NCI-H2196 (cell line): ENCODE results near the gene EPHA6.
"Not testable (repeated sequence)": the region's sequence is repeated elsewhere in the genome, so short reads cannot be mapped to it uniquely, and the experiment has no call there.

Experiments used
- DNase-seq: peaks from one replicate; lab custom pipeline; 2025; ENCODE audit not compliant: unreplicated experiment; lab: John Stamatoyannopoulos, UW

Gene EPHA6

DNA sequence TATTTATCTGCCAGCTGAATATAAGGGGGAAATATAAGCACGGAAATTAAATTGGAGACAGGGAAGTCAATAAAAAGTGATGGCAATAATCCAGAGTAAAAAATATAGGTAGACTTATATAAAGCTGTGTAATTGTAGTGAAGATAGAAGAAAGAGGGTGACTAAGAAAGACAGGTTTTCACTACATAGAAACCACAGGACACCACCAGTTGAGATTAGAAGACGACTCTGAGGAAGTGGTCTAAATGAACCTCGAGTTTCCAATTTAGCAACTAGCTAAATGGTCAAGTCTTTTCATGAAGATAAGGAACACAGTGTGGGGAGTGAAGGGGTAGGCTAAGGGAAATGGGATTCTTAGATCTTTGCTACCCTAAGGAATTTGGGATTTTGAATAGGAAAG is 761.3 kb downstream of the EPHA6 start:
- no peak for DNase-seq

DNA sequence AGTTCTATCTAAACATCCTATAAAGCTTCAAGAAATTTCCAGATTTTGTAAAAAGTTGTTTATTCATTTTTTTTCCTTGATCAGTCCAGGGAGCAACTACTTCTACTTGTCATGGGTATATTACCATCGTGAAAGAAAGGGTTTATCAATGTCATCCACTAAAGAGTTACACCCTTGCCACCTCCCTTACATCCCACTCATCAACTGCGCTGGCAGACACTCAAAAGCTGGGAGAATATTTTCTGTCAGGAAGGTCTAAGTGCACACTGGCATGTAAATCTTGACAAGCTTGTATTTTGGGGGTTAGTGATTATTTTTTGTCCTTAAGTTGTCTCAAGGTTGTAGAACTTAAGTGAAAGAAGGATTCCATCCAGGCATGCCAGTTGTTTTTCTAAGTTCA is 761.8 kb downstream of the EPHA6 start:
- DNase-seq = no peak

DNA sequence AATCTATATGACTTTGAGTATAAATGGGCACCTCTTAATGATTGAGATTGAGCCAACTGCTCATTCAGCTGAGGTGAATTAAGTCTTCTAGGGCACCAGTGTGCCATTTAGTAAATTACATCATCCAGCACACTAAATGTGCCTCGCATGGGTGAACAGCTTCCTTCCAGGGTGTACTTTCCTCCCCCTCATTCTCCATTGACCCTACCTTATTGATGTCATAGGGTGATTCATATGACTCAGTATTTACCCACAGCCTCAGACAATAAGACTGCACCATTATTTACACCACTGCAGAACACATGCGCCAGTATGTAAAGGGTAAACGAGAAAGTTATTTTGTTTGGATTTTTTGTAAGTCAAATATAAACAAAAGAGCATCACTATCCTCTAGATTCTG is 765.0 kb downstream of the EPHA6 start:
- no peak for DNase-seq

DNA sequence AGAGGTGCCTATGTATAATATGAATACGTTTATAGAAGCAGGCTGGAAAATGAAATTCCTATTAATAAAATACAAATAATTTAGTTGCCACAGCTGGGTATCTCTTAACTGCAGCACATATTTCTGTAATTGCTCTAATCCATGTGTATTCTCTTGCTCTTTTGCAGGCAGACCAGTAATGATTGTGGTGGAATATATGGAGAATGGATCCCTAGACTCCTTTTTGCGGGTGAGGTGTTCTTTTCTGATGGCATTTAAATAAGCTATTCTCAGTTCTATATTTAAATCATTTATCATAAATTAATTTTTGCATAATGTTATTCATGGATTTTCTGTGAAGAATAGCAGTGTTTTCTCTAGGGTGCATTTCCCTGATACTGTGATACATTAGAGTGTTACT is 796.2 kb downstream of the EPHA6 start:
- DNase-seq = no peak

DNA sequence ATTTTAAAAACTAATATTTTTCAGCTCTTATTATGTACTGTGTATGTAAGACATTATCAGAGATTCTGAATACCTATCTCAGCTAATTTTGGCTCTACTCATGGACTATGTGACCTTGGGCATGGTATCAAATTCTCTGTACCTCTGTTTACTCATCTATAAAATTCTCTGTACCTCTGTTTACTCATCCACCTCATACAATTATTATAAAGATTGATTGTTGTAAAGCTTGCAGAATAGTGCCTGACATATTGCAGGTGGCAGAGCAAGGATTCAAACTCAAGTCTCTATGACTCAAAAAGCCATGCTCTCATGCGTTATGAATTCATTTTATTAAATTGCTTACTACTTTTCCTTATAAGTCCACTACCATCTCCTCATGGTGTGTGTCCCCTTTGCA is 798.2 kb downstream of the EPHA6 start:
- no peak for DNase-seq

DNA sequence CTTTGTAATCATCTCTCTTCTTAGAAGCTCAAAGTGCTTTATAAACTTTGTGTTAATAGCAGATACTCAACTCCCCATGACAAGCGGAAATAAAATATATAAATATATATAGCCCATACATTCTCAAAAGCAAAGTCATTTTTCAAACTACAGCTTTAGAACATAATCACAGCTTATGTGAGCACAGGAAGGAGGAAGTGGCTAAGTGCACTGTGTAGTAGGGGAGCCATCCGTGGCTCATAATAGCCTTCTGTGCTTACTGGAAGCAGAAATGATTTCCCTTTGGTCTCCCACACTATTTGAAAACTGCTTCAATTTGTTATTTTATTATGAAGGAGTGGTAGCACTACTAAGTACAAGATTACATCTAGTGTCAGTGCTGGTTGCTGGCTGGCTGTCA is 798.7 kb downstream of the EPHA6 start:
- DNase-seq = no peak

DNA sequence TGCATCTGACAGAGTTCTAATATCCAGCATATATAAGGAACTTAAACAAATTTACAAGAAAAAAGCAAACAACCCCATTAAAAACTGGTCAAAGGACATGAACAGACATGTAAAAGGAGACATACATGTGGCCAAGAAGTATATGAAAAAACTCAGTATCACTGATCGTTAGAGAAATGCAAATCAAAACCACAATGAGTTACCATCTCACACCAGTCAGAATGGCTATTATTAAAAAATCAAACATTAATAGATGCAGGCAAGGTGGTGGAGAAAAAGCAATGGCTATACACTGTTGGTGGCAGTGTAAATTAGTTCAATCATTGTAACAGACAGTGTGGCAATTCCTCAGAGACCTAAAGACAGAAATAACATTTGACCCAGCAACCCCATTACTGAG is 806.1 kb downstream of the EPHA6 start:
- not testable (repeated sequence) for DNase-seq

DNA sequence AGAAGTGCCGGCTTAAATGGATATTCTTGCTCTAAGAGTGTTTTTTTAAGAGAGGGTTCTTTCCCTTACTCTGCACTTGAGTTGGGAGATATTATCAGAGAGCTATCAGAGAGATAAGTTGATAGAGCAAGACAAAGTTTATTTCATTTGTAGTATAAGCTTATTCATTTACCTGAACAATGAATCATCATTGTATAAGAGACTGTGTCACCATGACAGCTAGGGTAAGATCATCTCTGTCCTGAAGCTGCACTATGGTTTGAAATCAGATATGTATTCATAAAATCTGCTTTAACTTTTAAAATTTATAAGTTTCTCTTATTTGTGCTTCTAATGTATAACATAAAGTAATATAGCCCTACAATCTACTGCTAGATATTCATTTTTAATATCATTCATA is 822.1 kb downstream of the EPHA6 start:
- DNase-seq = no peak

DNA sequence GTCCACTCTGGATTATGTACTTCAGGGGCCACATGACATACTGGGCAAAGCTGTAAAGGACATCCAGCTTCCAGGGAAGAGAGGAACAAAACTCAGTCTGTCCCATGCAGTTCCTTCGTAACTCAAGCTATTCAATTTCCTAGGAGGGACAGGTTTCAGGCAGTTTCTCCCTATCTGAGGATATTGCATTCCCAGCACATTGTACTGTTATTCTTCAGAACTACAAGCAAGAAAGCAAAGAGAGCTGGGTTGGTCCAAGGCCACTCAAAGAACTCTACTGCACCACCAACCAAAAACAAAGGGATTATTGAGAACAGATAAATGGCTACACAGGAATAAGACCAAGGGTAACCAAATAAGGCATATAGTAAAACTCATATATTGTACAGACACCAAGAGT is 832.5 kb downstream of the EPHA6 start:
- no peak for DNase-seq

DNA sequence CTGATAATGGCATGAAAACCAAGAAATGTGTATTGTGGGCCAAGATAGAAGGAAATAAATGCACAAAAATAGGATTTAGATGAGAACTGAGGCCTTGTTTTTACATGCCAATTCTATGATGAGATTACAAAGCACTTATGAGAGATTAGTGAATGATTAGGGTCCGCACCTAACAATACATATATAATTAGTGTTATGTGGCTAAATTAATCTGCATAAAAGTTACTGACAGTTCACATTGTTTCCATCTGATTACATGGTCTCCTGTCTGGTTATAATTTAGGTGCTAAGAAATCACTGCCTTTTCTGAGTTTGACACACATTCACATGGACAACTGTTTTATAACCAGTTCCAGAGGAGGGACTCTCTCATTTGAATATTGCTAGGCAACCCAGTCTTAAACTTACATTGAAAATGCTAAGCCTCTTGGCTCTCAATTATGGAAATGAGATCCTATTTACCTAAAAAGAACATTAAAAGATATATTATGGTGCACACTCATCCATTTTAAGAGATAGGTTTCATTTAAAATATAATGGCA is 833.1 kb downstream of the EPHA6 start:
- DNase-seq = no peak

DNA sequence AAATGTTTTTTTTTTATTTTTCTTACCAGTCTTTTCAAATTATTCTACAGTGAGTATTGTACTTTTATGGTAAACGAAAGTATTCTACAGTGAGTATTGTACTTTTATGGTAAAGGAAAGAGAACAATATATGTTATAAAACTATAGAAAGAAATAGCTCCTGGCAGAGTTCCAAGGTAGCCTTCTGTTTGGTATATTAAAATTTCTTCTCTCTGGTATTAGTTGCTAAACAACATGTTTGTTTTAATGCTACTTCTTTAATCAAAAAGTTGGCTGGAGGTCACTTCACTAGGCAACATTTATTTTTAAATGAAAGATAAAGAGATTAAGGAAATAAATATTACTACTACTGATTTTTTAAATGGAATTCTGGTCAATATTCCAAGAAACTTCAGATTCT is 841.6 kb downstream of the EPHA6 start:
- no peak for DNase-seq

DNA sequence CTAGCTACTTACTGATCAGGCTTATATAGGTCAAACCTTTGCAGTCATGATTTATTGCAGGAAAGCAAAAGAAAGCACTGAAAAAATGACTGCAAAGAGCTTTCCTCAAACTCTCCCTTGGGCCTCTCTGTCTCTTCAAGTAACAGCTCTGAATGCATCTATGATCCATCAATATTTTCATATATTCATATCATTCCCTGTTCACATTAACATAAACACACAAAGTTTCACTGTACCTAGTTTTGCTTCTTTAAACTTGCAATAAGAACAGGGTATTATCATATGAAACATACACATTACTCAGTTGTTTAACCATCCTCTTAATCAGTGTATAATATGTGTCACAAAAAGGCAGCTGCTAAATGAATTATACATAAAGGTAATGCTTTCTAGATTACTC is 842.2 kb downstream of the EPHA6 start:
- no peak for DNase-seq

DNA sequence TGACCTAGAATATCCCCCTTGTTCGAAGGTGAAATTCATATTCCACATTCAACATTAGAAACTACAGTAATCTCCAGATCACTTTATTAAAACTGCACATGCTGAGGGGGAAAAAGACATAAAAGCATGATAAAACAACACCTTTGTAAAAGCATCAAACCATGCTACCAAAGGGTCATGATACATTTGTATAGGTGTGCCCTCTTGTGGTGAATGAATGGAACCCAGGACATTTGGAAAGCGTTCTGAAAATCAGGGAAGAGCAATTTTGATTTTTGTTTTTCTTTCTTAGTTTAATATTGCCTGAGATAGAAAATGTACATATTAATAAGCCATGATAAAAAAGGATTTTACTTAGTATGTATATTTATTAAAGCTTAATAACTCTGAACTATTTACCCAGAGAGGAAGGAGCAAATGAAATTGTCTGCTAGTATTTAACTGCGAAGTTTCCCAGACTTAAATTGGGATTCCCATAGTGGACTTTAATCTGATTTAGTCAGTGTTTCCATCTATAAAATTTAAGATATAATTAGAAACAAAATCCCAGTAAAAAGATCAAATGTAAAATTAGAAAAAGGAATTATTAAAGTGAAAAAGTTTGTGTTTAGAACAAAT is 844.4 kb downstream of the EPHA6 start:
- DNase-seq = peak; percentile 46

DNA sequence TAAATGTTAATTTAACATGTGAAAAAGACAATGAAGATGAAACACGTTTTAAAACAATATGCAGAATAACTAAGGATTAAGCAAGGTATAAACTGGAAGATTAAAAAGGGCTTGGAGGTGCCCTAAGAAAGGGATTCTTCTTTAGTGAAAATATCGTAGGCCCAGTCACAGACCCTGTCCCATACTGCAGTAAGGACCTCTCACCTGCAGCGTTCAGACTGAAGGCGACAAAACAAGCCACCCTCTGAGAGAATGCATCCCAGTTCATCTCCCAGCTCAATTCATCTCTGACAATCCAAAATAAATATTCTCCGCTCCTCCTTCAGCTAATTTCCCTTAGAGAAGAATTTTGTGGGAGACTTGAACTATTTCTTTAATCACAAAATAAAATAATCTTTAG is 847.9 kb downstream of the EPHA6 start:
- DNase-seq = no peak

DNA sequence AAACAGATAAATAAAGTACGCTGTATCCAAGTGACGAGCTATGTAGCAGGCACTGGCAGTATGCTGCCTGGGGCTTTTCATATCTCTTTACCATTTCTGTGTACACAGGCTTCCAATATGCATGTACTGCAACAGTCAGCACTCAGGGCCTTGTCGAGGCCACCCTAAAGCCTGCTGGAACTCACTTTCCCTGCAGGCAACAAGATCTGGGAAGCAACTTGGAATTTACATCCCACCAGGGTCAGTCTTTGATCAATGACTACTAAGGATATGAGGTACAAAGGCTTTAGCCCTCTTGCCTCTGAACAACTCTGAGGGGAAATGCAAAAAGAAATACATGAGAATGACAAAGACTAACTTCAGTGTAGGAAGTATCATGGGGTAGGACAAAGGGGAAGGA is 848.4 kb downstream of the EPHA6 start:
- no peak for DNase-seq

DNA sequence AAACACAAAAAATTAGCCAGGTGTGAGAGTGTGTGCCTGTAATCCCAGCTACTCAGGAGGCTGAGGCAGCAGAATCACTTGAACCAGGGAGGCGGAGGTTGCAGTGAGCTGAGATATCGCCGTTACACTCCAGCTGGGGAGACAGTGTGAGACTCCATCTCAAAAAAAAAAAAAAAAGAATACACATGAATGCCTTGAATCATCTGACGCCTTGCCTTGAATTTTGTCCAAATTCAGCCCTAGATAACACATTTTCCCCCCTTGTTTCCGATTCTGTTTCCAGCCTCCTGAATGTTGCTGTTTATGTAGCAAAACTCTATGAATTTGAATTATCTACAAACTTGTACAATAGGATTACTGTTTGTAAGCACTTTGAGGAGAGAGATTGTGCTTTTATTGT is 851.5 kb downstream of the EPHA6 start:
- DNase-seq = no peak

DNA sequence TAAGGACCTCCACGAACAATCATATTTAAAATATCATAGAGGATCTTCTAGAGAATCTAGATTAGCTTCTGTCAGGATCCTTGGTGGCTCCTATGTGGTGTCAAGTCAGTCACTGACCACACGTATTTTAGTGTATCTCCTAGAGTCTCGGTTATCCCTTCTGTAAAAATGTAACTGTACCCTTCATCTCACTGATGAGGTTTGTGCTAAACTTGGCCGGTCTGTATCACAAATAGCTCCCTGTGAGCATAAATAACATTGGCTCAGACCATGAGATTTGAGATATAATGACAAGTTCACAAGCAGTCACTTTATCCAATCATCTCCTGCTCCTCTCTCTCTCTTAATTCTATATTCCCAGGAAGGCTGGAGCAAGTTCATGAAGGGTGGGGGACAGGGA is 856.6 kb downstream of the EPHA6 start:
- no peak for DNase-seq

DNA sequence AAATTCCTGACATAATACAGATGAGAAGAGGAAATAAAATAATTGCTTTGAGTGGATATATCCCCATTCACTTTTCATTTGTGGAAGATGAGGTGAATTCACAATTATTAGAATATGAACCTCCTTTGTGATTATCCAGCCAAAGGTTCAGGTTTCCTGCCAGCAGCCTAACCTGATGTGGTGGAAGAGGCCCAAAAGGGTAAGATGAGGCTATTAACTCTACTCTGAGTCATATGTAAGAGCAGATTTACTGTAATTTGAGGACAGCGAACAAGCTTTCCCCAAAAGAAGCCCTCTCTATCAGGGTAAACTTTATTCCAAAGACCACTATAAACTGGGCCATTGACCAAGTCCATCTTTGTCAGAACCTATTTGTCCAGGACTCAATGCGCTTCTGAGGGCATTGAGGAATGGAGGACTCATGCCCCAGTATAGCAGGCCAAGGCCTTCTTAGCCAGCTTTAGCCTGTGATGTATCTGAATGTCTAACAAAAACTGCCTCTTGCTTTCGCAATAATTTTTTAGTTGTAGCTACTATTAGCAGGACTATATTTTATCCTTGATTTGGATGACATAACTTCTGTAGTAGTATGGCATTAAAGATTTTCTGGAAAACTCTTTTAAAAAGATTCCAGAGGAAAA is 859.1 kb downstream of the EPHA6 start:
- no peak for DNase-seq

DNA sequence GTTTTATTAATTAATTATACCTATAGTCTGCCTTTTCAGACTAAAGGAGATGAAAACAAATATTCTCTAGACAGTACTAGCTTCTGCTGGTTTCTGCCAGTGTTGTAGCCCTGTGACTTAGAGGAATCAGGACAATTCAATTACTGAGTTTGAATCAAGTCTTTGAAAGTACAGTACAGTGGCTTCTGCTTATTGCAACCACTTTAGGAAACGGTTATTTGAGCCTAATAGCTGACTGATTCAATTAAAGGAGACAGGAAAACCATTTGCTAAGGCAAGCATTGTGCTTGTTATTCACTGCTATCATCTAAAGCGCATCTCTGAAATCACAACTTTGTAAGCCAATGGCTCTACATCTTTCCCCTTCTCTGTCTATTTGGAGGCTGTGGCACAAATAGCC is 860.1 kb downstream of the EPHA6 start:
- no peak for DNase-seq

DNA sequence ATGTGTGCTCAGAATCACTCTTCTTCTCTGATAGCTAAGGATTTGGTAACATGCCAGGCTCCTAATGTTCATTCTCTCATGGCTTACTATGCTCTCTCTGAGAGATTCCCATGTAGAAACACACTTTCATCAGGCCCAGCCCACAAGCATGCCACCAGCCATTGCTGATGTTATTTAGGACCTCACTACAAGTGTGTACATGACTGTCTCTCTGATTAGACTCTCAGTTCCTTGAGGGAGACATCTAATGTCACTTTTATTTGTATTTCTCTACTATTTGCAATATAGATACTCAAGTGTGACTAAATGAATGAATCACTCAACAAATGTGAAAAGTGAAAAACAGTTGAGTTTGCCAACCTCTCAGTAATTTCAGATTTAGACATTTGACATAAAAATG is 865.8 kb downstream of the EPHA6 start:
- no peak for DNase-seq

DNA sequence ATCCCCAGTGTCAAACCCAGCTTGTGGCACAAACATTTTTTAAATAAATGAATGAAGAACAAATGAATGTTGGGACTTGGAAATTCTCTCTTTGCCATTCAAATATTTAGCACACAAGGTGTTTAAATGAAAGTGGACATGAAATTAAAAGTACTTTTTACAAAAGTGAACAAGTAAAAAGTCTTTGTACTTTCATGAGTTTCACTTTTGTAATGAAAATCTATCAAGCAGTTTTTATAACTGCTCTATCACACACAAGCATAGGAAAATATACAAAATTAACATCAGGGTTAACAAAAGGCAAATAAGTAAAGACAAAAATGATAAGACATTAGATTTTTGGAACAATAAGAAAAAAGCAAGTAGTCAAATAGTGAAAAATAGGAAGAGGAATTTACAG is 866.3 kb downstream of the EPHA6 start:
- DNase-seq = no peak

DNA sequence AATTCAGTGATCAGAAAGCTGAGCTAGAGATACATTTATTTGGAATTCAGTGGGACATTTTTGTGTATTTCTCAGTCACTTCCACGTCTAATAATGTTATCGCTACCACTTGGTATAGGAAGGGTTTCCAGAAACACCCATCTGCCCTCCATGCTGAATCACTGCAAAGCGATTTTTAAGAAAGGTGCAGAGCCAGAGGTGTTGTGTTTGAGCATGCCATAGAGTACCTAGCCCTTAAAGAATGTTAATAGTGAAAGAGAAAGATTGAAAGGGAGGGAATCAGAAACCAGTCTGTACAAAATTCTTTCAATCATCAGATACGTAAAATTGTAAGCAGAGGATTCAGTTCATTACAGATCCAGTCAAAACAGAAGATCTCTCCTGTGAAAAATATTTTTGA is 870.1 kb downstream of the EPHA6 start:
- no peak for DNase-seq

DNA sequence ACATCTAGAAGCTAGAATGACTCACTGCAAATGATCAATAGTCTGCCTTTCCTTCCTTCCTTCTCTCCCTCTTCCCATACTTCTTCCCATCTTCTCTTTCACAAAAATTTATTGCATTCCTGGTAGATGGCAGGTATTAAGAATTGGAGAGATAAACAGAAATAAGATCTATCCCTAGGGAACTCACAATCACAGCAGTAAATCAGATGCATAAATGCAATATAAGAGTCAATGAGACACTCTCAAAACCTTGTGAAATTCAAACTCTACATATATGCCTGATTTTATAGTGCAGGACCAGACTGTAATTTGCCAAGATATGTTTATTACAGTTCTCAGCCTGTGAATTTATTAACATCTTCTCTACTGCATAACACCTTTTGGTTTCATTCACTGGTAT is 871.9 kb downstream of the EPHA6 start:
- DNase-seq = no peak
